ENCODE measurements around the gene UCKL1.

The UCKL1 gene

DNA sequence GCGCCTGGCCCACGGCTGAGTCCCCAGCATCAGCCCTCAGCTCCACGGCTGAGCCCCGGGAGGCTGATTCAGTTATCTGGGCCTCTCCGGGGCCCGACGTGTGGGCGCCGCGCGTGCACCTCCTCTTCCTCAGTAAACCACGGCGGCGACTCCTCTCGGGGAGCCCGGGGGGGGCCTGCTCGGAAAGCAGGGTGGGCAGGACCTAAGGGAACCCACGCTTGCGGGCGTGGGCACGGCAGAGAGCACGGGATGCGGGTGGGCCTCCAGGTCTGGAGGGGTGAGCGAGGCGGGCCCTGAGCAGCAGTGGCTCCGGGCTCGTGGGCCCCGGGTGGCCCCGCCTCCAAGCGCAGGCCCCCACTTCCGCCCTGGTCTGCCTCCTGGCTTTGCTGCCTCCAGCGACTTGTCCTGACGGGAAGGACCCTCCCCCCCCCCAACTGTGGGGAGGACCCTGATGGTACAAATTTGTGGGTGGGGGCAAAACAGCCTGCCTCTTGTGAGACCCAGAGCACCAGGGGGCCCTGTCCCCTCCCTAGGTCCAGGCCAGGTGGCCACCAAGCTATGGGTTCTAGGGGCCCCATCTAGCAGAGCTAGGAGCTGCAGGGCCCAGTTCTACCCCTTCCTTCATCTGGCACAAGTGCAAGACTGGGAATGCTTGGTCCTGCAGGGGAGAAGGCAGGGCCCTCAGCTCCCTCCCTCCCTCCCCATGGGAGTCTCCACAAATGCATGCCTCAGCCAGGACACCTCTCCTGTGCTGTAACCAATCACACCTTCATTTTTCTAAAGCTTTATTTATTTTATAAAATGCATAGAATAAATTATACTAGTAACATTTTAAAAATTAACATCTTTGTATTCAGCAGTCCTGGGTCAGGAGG, 16.9 kb downstream of the UCKL1 start:
- no peak overlapping the region for H3K27ac ChIP-seq (replicated peaks)
- H3K4me3 ChIP-seq (replicated peaks; ENCODE audit: insufficient read depth, low read length): no peak overlapping the region
- DNase-seq (ENCODE audit: low read depth in 1 of 2, low spot score in 1 of 2): no peak
- TF ChIP-seq POLR2AphosphoS5 (IDR thresholded peaks at IDR 0.05; ENCODE audit: low read depth) (no peak; the same call in 1 of the 2 replicates), SPI1 (IDR thresholded peaks at IDR 0.05; ENCODE audit: borderline replicate concordance, low read depth) (no peak), GABPA (IDR thresholded peaks at IDR 0.05; ENCODE audit: low read depth) (no peak)
- TF ChIP-seq, protein P1, sequence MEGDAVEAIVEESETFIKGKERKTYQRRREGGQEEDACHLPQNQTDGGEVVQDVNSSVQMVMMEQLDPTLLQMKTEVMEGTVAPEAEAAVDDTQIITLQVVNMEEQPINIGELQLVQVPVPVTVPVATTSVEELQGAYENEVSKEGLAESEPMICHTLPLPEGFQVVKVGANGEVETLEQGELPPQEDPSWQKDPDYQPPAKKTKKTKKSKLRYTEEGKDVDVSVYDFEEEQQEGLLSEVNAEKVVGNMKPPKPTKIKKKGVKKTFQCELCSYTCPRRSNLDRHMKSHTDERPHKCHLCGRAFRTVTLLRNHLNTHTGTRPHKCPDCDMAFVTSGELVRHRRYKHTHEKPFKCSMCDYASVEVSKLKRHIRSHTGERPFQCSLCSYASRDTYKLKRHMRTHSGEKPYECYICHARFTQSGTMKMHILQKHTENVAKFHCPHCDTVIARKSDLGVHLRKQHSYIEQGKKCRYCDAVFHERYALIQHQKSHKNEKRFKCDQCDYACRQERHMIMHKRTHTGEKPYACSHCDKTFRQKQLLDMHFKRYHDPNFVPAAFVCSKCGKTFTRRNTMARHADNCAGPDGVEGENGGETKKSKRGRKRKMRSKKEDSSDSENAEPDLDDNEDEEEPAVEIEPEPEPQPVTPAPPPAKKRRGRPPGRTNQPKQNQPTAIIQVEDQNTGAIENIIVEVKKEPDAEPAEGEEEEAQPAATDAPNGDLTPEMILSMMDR (IDR thresholded peaks at IDR 0.05; ENCODE audit: insufficient read depth, low read length): no peak
- TF ChIP-seq, protein P2, sequence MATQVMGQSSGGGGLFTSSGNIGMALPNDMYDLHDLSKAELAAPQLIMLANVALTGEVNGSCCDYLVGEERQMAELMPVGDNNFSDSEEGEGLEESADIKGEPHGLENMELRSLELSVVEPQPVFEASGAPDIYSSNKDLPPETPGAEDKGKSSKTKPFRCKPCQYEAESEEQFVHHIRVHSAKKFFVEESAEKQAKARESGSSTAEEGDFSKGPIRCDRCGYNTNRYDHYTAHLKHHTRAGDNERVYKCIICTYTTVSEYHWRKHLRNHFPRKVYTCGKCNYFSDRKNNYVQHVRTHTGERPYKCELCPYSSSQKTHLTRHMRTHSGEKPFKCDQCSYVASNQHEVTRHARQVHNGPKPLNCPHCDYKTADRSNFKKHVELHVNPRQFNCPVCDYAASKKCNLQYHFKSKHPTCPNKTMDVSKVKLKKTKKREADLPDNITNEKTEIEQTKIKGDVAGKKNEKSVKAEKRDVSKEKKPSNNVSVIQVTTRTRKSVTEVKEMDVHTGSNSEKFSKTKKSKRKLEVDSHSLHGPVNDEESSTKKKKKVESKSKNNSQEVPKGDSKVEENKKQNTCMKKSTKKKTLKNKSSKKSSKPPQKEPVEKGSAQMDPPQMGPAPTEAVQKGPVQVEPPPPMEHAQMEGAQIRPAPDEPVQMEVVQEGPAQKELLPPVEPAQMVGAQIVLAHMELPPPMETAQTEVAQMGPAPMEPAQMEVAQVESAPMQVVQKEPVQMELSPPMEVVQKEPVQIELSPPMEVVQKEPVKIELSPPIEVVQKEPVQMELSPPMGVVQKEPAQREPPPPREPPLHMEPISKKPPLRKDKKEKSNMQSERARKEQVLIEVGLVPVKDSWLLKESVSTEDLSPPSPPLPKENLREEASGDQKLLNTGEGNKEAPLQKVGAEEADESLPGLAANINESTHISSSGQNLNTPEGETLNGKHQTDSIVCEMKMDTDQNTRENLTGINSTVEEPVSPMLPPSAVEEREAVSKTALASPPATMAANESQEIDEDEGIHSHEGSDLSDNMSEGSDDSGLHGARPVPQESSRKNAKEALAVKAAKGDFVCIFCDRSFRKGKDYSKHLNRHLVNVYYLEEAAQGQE (IDR thresholded peaks at IDR 0.05; ENCODE audit: insufficient replicate concordance, low read depth): no peak
- H3K27me3 ChIP-seq (ENCODE audit: insufficient read depth, poor library complexity, severe bottlenecking): no peaks in the 10 kb centered on the region

DNA sequence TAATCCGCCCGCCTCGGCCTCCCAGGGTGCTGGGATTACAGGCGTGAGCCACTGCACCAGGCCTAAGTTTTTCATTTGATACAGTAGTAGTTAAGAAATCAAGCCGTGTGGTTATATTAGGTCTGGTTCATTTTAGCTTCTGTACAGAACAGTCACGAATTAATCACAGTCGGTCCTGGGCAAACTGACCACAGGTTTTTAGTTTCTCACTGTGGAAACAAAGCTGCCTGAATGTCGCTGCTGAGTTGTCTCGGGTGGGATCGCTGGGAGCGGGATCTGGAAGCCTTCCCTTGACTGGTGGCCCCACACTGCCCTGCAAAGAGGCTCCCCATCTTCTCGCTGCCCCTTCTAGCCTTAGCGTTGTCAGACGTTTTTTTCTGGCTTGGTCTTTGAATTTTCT, 18.6 kb downstream of the UCKL1 start:
- no peak for DNase-seq (ENCODE audit: low read depth in 1 of 2, low spot score in 1 of 2)
- Histone ChIP-seq H3K4me3 (replicated peaks; ENCODE audit: insufficient read depth, low read length) (no peak overlapping the region), H3K27me3 (ENCODE audit: insufficient read depth, poor library complexity, severe bottlenecking) (no peaks in the 10 kb centered on the region), H3K27ac (replicated peaks) (no peak overlapping the region)
- TF ChIP-seq, protein P1 (IDR thresholded peaks at IDR 0.05; ENCODE audit: insufficient read depth, low read length): no peak
- TF ChIP-seq SPI1 (IDR thresholded peaks at IDR 0.05; ENCODE audit: borderline replicate concordance, low read depth) (no peak), POLR2AphosphoS5 (IDR thresholded peaks at IDR 0.05; ENCODE audit: low read depth) (no peak), GABPA (IDR thresholded peaks at IDR 0.05; ENCODE audit: low read depth) (no peak)
- TF ChIP-seq, protein P2 (IDR thresholded peaks at IDR 0.05; ENCODE audit: insufficient replicate concordance, low read depth): no peak

DNA sequence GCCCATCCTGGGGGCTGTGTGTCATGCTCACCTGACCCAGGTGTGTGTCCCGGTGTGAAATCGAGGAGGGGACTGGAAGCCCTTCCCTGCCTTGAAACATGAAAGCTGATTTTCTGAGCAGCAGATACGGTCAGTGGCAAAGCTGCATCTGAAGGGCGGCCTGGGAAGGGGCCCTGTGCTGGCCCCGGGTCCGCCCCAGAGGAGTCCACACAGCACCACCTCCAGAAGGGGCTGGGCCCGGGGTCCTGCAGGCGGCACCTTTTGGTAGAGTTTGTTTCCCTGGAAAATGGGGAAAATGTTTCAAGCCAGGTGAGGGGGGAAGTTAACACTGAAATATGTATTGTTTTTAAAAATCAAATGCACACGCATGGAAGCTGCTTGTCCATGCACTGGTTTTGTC, 20.8 kb downstream of the UCKL1 start:
- Histone ChIP-seq H3K27ac (replicated peaks) (no peak overlapping the region), H3K27me3 (ENCODE audit: insufficient read depth, poor library complexity, severe bottlenecking) (no peaks in the 10 kb centered on the region), H3K4me3 (replicated peaks; ENCODE audit: insufficient read depth, low read length) (no peak overlapping the region)
- TF ChIP-seq, protein P2 (IDR thresholded peaks at IDR 0.05; ENCODE audit: insufficient replicate concordance, low read depth): no peak
- TF ChIP-seq POLR2AphosphoS5 (IDR thresholded peaks at IDR 0.05; ENCODE audit: low read depth) (no peak), GABPA (IDR thresholded peaks at IDR 0.05; ENCODE audit: low read depth) (no peak), SPI1 (IDR thresholded peaks at IDR 0.05; ENCODE audit: borderline replicate concordance, low read depth) (no peak)
- TF ChIP-seq, protein P1 (IDR thresholded peaks at IDR 0.05; ENCODE audit: insufficient read depth, low read length): no peak
- DNase-seq (ENCODE audit: low read depth in 1 of 2, low spot score in 1 of 2): no peak
